Retinal pigment epithelial cell (primary cell): Measurements from ENCODE around the gene RTL1.

Experiments used
- DNase-seq: peaks from one replicate; pipeline ENCODE4 v3.0.0-alpha.2; 2010; ENCODE audit warnings: low read depth
- H3K4me3 ChIP-seq: 2 replicates; pipeline ENCODE4 v1.5.1; 2011; ENCODE audit warnings: mild to moderate bottlenecking, low read length, control low read depth, moderate library complexity
- CTCF ChIP-seq: conservative IDR thresholded peaks from 2 replicates; pipeline ENCODE4 v1.5.1; 2011; ENCODE audit warnings: low read depth, low read length, control low read depth, inconsistent platforms

Gene RTL1

DNA sequence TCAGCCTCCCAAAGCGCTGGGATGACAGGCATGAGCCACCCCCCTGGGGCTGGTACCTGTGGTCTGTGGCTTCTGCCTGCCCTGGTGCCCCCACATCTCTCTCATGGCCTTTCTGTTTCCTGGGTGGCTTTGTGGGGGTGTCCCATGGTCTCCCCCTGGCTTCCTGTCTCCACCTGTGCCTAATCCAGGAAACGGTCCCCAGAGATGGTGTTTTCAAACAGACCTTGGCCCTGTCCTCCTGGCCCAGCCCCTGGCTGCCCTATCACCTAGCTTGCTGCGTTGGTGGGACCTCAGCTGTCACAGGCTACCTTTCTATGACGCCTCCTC, 59.5 kb downstream of the RTL1 start:
- no peak for TF ChIP-seq CTCF
- DNase-seq = no peak
- H3K4me3 ChIP-seq = no peak overlapping the region

DNA sequence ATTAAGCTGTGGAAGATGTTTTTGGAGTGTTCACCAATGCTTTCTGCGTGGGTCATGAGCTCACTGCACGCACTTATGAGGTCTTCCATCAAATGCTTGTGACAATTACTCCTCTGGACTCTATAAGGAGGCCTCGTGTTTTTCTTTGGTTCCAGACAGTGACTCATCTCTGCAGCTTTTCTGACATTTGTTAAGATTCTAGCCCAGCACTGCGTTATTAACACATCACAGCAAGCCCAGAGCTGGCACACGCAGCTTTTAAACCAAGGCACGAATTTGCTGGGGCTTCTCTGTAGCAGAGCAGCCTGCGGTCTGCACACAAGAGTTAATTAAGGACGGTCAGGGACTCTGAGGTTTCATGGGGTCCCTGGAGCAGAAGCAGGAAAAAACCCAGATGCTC, 60.7 kb downstream of the RTL1 start:
- peak; percentile 25 for DNase-seq
- TF ChIP-seq CTCF = no peak
- no peak overlapping the region for H3K4me3 ChIP-seq

DNA sequence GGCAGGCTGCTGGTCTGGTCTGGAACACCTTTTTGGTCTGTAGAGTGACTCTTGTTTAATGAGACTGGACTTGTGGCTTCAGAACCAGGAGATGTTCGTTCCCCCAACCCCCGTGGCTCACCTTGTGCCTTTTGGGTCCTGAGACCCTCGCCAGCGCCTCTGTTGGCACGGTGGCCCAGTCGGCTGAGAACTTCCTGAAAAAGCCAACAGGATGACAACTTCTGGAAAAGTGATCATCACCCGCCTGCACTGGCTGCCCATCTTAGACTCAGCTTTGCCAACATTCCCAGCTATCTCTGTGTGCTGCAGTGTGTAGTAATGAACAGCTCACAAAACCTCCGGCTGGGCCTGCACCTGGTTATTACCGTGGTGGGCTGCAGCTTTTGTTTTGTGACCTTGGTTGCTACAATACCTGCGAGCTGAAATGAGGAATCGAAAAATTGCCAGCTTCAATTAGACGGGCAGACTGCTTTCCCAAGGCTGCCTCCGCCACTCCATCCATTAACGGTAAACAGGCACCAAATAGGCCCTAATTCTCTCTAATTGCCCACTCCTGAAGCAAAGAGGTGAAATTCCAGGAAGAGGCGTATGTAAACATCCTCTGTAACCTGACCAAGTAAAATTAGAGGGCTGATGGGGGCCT, 61.6 kb downstream of the RTL1 start:
- no peak overlapping the region for H3K4me3 ChIP-seq
- DNase-seq = no peak
- TF ChIP-seq CTCF = no peak

DNA sequence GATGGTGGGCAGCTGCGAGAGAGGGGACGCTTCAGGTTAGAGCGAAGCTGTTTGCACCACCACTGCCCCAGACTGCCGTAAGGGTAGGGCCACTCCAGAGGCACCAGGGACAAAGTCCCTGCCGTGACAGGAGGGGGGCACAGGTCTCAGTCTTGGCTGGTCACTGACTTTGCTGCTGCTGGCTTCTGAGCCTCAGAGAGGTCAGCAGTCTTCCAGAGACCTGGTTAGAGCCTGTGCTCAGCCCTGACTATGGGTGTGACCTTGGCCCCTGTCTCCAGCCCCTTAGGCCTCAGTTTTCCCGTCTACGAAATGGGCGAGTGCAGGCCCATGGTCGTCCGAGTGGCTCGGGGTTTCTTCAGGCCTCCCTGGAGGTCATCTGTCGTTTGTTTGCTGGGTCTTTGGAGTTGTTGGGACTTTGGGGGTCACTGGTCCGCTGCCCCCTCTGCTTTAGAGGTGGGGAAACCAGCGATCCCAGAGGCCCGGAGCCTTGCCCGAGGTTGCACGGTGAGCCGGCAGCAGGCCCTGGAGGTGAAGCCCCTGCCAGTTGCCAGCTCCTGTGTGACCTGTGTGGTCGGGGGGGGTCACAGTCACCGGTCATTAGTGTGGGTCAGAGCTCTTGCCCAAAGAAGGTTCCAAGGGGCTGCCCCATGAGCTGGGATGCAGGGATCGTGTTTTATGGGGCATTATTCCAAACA, 62.3 kb downstream of the RTL1 start:
- no peak for DNase-seq
- TF ChIP-seq CTCF = no peak

DNA sequence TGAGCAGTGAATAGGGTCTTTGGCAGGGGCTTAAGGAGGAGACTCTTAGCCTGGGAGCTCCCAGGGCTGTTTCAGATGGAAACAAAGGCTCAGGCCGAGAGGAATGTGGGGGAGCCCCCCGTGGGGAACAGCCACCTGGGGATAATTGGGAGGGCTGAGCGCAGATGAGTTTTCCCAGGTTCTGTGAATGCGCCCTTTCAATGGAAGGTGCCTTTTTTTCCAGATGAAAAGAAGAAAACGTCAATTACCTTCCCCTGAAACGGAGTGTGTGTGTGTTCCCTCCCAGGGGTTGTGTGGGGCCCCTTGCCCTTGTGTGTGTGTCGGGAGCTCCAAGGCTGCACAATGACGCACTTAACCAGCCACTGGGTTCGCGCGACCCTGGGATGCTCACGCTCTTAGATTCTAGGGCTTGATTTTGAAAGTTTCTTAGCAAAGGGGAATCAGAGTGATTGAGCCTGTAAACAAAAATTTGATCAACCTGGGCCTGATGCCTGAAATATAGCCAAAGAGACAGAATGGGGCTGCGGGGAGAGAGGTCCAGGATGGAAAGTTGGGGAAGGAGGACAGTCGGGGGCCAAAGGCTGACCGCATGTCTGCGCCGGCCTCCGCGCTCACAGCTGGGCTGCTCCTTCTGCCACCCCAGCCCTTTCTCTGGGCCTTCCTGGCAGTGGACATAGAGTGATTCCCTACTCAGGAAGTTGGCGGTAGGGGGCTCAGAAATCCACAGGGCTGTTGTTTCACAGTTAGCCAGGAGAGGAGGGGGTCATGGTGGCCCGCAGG, 63.0 kb downstream of the RTL1 start:
- no peak for TF ChIP-seq CTCF

More for the DNA sequence above, 62.3 kb downstream of the RTL1 start:
- no peak overlapping the region for H3K4me3 ChIP-seq

GRCh38 chr14:100839681-100840111, 63.8 kb downstream of the RTL1 start:
- no peak overlapping the region for H3K4me3 ChIP-seq
- no peak for DNase-seq
- TF ChIP-seq CTCF = no peak

More for the DNA sequence above, 63.0 kb downstream of the RTL1 start:
- no peak overlapping the region for H3K4me3 ChIP-seq
- no peak for DNase-seq
